Mesothelial cell of epicardium (in vitro differentiated cells): ENCODE measurements around the gene CERS5. TPM values are rescaled to one million over a fixed set of nuclear protein-coding genes. Genes with fewer than 3 reads are reported as not detected.

Experiments
- DNase-seq, 2 experiments: peaks; one replicate each; pipeline ENCODE4 v3.0.0; 2021; ENCODE audit warnings: low spot score in 2 of 2; ENCODE audit not compliant: unreplicated experiment in 2 of 2
- H3K27ac Mint-ChIP-seq: 2 replicates; pipeline ENCODE4 v1.8.0; 2021; ENCODE audit warnings: mixed read lengths
- H3K27me3 Mint-ChIP-seq: 2 replicates; pipeline ENCODE4 v1.8.0; 2021; ENCODE audit warnings: low read depth, mixed read lengths
- H3K36me3 Mint-ChIP-seq: 2 replicates; pipeline ENCODE4 v1.8.0; 2021; ENCODE audit warnings: mixed read lengths
- H3K4me1 Mint-ChIP-seq: 2 replicates; pipeline ENCODE4 v1.8.0; 2021; ENCODE audit warnings: mixed read lengths
- H3K4me3 Mint-ChIP-seq: 2 replicates; pipeline ENCODE4 v1.8.0; 2021; ENCODE audit warnings: mild to moderate bottlenecking, moderate library complexity, mixed read lengths
- H3K9me3 Mint-ChIP-seq: 2 replicates; pipeline ENCODE4 v1.8.0; 2021; ENCODE audit warnings: mixed read lengths
- CTCF ChIP-seq: fragments of 200-600 bp; sonication (generic); IDR thresholded peaks from one replicate; pipeline ENCODE4 v1.5.0; 2021; ENCODE audit warnings: antibody characterized with exemption; ENCODE audit not compliant: unreplicated experiment
- total RNA-seq: library from RNA; stranded (reverse); gene quantifications from 3 replicates; pipeline ENCODE4 v1.2.1, GENCODE V29; 2021

The CERS5 gene
- total RNA-seq, 1 donor from 2014 or later = 77.1 TPM

DNA sequence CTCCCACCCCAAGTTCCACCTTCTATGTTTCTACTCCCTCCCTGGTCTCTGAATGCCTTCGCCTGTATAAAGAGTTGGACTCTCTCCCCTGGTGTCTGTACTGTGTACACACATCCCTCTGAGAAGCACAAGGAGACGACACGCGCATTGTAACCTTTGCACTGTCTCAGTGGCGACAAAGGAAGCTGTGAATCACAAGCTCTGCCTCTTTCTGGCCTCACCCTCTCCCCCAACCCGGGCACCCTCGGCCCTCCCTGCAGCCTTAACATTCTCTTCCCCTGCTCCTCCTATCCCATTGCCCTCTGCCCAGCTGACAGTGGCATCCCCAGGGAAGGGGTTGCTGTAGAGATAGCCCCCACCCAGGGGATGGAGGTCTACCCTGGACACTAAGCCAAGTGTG, 84.5 kb downstream of the CERS5 start:
- Mint-ChIP-seq H3K4me3 (no peak overlapping the region), H3K27ac (no peak overlapping the region)
- DNase-seq = no peak

GRCh38 chr12:50081096-50081808, 85.9 kb downstream of the CERS5 start:
- H3K36me3 Mint-ChIP-seq = no peaks in the 10 kb centered on the region
- H3K27me3 Mint-ChIP-seq = peaks cover 6% of the 10 kb centered on the region
- H3K9me3 Mint-ChIP-seq = no peaks in the 10 kb centered on the region
- no peak overlapping the region for H3K27ac Mint-ChIP-seq
- H3K4me1 Mint-ChIP-seq = peaks cover 18% of the 10 kb centered on the region
- no peak for DNase-seq
- no peak overlapping the region for H3K4me3 Mint-ChIP-seq
- no peak for TF ChIP-seq CTCF

More for the DNA sequence above, 84.5 kb downstream of the CERS5 start:
- H3K36me3 Mint-ChIP-seq = peaks cover 3% of the 10 kb centered on the region
- H3K27me3 Mint-ChIP-seq = peaks cover 6% of the 10 kb centered on the region
- no peak for TF ChIP-seq CTCF
- H3K9me3 Mint-ChIP-seq = no peaks in the 10 kb centered on the region
- H3K4me1 Mint-ChIP-seq = peaks cover 17% of the 10 kb centered on the region

DNA sequence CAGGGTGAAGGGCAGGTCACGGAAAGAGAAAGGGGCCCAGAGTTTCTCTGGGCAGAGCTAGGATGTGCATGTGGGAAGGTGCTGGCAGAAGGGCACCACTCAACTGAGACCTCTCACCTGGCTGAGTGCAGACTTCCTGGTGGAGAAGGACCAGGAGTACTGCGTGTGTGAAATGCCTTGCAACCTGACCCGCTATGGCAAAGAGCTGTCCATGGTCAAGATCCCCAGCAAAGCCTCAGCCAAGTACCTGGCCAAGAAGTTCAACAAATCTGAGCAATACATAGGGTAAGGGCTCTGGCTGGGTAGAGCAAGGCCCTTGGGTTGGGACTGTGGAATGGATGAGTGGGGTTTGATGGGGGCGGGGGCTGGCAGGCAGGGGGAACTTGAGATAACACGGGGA, 87.4 kb downstream of the CERS5 start:
- no peaks in the 10 kb centered on the region for H3K9me3 Mint-ChIP-seq
- H3K27me3 Mint-ChIP-seq = peaks cover 6% of the 10 kb centered on the region

More for the DNA sequence above, 87.4 kb downstream of the CERS5 start:
- Mint-ChIP-seq H3K36me3 (no peaks in the 10 kb centered on the region), H3K4me1 (peaks cover 11% of the 10 kb centered on the region), H3K27ac (no peak overlapping the region), H3K4me3 (no peak overlapping the region)
- DNase-seq = no peak
- TF ChIP-seq CTCF = no peak

Other genes with a start within 250 kb of the CERS5 start
- gene AQP2, start 216.6 kb downstream of the CERS5 start, total RNA-seq = not detected in 3 replicates
- 0.16 TPM in 1 of 3 replicates, not detected in the others for gene AQP5, start 205.5 kb downstream of the CERS5 start, total RNA-seq
- gene AQP6, start 194.4 kb downstream of the CERS5 start, total RNA-seq = 0.11 to 0.16 TPM (median 0.11 TPM) in 3 replicates
- 28.0 to 34.8 TPM (median 29.8 TPM) in 3 replicates for gene RACGAP1, start 141.9 kb downstream of the CERS5 start, total RNA-seq
- gene ASIC1, start 109.8 kb downstream of the CERS5 start, total RNA-seq = 6.1 to 7.2 TPM (median 6.6 TPM) in 3 replicates
- gene SMARCD1, start 82.0 kb downstream of the CERS5 start, total RNA-seq = 112 to 122 TPM (median 113 TPM) in 3 replicates
- 0.72 to 1.2 TPM (median 1.1 TPM) in 3 replicates for gene GPD1, start 63.4 kb downstream of the CERS5 start, total RNA-seq
- gene COX14, start 55.1 kb downstream of the CERS5 start, total RNA-seq = 24.2 to 25.0 TPM (median 24.8 TPM) in 3 replicates
- gene LIMA1, start 116.2 kb upstream of the CERS5 start, total RNA-seq = 114 to 120 TPM (median 115 TPM) in 3 replicates
- gene FAM186A, start 229.2 kb upstream of the CERS5 start, total RNA-seq = not detected in 3 replicates
- 47.4 to 48.7 TPM (median 48.1 TPM) in 3 replicates for gene LARP4, start 233.5 kb upstream of the CERS5 start, total RNA-seq